ENCODE results near the gene RYR1.
"Not testable (repeated sequence)": the region's sequence is repeated elsewhere in the genome, so short reads cannot be mapped to it uniquely, and the experiment has no call there.

The RYR1 gene

GRCh38 chr19:38457202-38457601 lies 23.7 kb downstream of the RYR1 start:
- DNase-seq (ENCODE audit: low read depth, low spot score): no peak

GRCh38 chr19:38457690-38458405 lies 24.4 kb downstream of the RYR1 start:
- DNase-seq (ENCODE audit: low read depth, low spot score): no peak

- DNase-seq (ENCODE audit: low read depth, low spot score): no peak
Measured at GRCh38 chr19:38458991-38459390, 25.5 kb downstream of the RYR1 start.

GRCh38 chr19:38463365-38463764 lies 29.9 kb downstream of the RYR1 start:
- DNase-seq (ENCODE audit: low read depth, low spot score): no peak

- DNase-seq (ENCODE audit: low read depth, low spot score): no peak
Measured at GRCh38 chr19:38464421-38465082, 31.1 kb downstream of the RYR1 start.

- DNase-seq (ENCODE audit: low read depth, low spot score): no peak
Measured at GRCh38 chr19:38466050-38466449, 32.6 kb downstream of the RYR1 start.

- no peak for DNase-seq (ENCODE audit: low read depth, low spot score)
Measured at GRCh38 chr19:38467541-38468525, 34.3 kb downstream of the RYR1 start.

- DNase-seq (ENCODE audit: low read depth, low spot score): no peak
Measured at GRCh38 chr19:38469151-38469550, 35.7 kb downstream of the RYR1 start.

GRCh38 chr19:38470788-38471480 lies 37.4 kb downstream of the RYR1 start:
- no peak for DNase-seq (ENCODE audit: low read depth, low spot score)

- DNase-seq (ENCODE audit: low read depth, low spot score): not testable (repeated sequence)
Measured at GRCh38 chr19:38472725-38473124, 39.2 kb downstream of the RYR1 start.

- no peak for DNase-seq (ENCODE audit: low read depth, low spot score)
Measured at GRCh38 chr19:38473201-38473600, 39.7 kb downstream of the RYR1 start.

GRCh38 chr19:38475176-38475575 lies 41.7 kb downstream of the RYR1 start:
- no peak for DNase-seq (ENCODE audit: low read depth, low spot score)

- DNase-seq (ENCODE audit: low read depth, low spot score): no peak
Measured at GRCh38 chr19:38478273-38478971, 44.9 kb downstream of the RYR1 start.

- no peak for DNase-seq (ENCODE audit: low read depth, low spot score)
Measured at GRCh38 chr19:38482496-38482895, 49.0 kb downstream of the RYR1 start.

GRCh38 chr19:38483016-38483630 lies 49.6 kb downstream of the RYR1 start:
- DNase-seq (ENCODE audit: low read depth, low spot score): no peak

GRCh38 chr19:38484747-38485146 lies 51.3 kb downstream of the RYR1 start:
- DNase-seq (ENCODE audit: low read depth, low spot score): no peak

- DNase-seq (ENCODE audit: low read depth, low spot score): no peak
Measured at GRCh38 chr19:38485541-38486285, 52.2 kb downstream of the RYR1 start.

GRCh38 chr19:38486731-38487336 lies 53.3 kb downstream of the RYR1 start:
- DNase-seq (ENCODE audit: low read depth, low spot score): no peak

- no peak for DNase-seq (ENCODE audit: low read depth, low spot score)
Measured at GRCh38 chr19:38488096-38488495, 54.6 kb downstream of the RYR1 start.
